Right lung (tissue), 5 donors: ENCODE data around the gene ZNF90. TPM values are rescaled to one million over a fixed set of nuclear protein-coding genes. Genes with fewer than 3 reads are reported as not detected.
"Not testable (repeated sequence)": the region's sequence is repeated elsewhere in the genome, so short reads cannot be mapped to it uniquely, and the experiment has no call there.

Experiments used
- DNase-seq, 2 donors: peaks; one replicate each; pipeline ENCODE4 v3.0.0-alpha.2; 2013
- polyA plus RNA-seq, 5 donors: library from polyadenylated mRNA; unstranded; fragments of 120-200 nt; gene quantifications; one replicate each; pipeline versions ENCODE4 v1.2.1 to v1.2.3, GENCODE V29; 2013; ENCODE audit warnings: inconsistent platforms in 1 of 5, low replicate concordance in 1 of 5; ENCODE audit not compliant: insufficient read length in 5 of 5, insufficient read depth in 1 of 5

The ZNF90 gene
- polyA plus RNA-seq, 5 donors, result 23.4 to 36.1 (median 31.2) TPM

- DNase-seq, result not testable (repeated sequence)
Observed at GRCh38 chr19:20082876-20083275, 5.1 kb downstream of the ZNF90 start.

- DNase-seq, result no peak
Observed at GRCh38 chr19:20102097-20102496, 24.3 kb downstream of the ZNF90 start.

GRCh38 chr19:20103091-20103740 lies 25.4 kb downstream of the ZNF90 start:
- DNase-seq, result peak; percentile 19 to 32

GRCh38 chr19:20107301-20107700 lies 29.5 kb downstream of the ZNF90 start:
- no peak for DNase-seq

GRCh38 chr19:20118064-20118839 lies 40.5 kb downstream of the ZNF90 start:
- DNase-seq, result not testable (repeated sequence)

GRCh38 chr19:20124879-20125278 lies 47.1 kb downstream of the ZNF90 start:
- no peak for DNase-seq

- DNase-seq, result not testable (repeated sequence)
Observed at GRCh38 chr19:20132933-20133332, 55.1 kb downstream of the ZNF90 start.

- not testable (repeated sequence) for DNase-seq
Observed at GRCh38 chr19:20137714-20138113, 59.9 kb downstream of the ZNF90 start.

- no peak for DNase-seq
Observed at GRCh38 chr19:20151617-20152145, 73.9 kb downstream of the ZNF90 start.

GRCh38 chr19:20152506-20152905 lies 74.7 kb downstream of the ZNF90 start:
- DNase-seq, result not testable (repeated sequence)

- DNase-seq, result no peak
Observed at GRCh38 chr19:20153281-20153680, 75.5 kb downstream of the ZNF90 start.

- DNase-seq, result no peak
Observed at GRCh38 chr19:20154636-20155035, 76.8 kb downstream of the ZNF90 start.

GRCh38 chr19:20162821-20163220 lies 85.0 kb downstream of the ZNF90 start:
- no peak for DNase-seq

GRCh38 chr19:20164456-20164855 lies 86.7 kb downstream of the ZNF90 start:
- DNase-seq, result no peak

GRCh38 chr19:20165971-20166592 lies 88.3 kb downstream of the ZNF90 start:
- DNase-seq, result peak; percentile 61 to 62

GRCh38 chr19:20167020-20167644 lies 89.3 kb downstream of the ZNF90 start, which contains the start of gene ZNF486:
Gene ZNF486, plus strand, starts transcription at chr19:20167214. Its CDS starts 117 bp downstream, at chr19:20167331.
- DNase-seq, result peak; percentile 94 to 95

- DNase-seq, result peak in 1 of 2 donors; percentile 20
Observed at GRCh38 chr19:20167651-20168122, 89.9 kb downstream of the ZNF90 start.
